Dedifferentiated amniotic fluid mesenchymal stem cell (primary cell): Measurements from ENCODE around the gene GUK1.

Experiments used
- DNase-seq: peaks from one replicate; pipeline ENCODE4 v3.0.0-alpha.2; 2016; ENCODE audit errors: extremely low spot score

GUK1 gene

GRCh38 chr1:228149406-228150119, 9.5 kb downstream of the GUK1 start, which contains the start of gene GJC2:
Gene GJC2 (plus strand): TSS chr1:228149930. CDS start chr1:228157759, 7,829 bp downstream.
- DNase-seq = no peak

GRCh38 chr1:228150120-228150460, 10.0 kb downstream of the GUK1 start:
- no peak for DNase-seq

- DNase-seq = no peak
Observed at GRCh38 chr1:228150461-228151179, 10.5 kb downstream of the GUK1 start.

GRCh38 chr1:228151180-228151925, 11.3 kb downstream of the GUK1 start:
- no peak for DNase-seq

- no peak for DNase-seq
Observed at GRCh38 chr1:228152097-228152917, 12.2 kb downstream of the GUK1 start.

GRCh38 chr1:228152918-228153258, 12.8 kb downstream of the GUK1 start:
- DNase-seq = no peak

GRCh38 chr1:228154021-228154669, 14.1 kb downstream of the GUK1 start:
- no peak for DNase-seq

- DNase-seq = no peak
Observed at GRCh38 chr1:228154670-228155571, 14.8 kb downstream of the GUK1 start.

GRCh38 chr1:228155596-228156514, 15.8 kb downstream of the GUK1 start:
- DNase-seq = no peak

- no peak for DNase-seq
Observed at GRCh38 chr1:228156515-228156881, 16.4 kb downstream of the GUK1 start.

- DNase-seq = no peak
Observed at GRCh38 chr1:228156941-228157728, 17.1 kb downstream of the GUK1 start.

GRCh38 chr1:228157729-228158126, 17.6 kb downstream of the GUK1 start:
- no peak for DNase-seq

- no peak for DNase-seq
Observed at GRCh38 chr1:228158151-228159007, 18.3 kb downstream of the GUK1 start.

GRCh38 chr1:228159008-228159665, 19.1 kb downstream of the GUK1 start:
- DNase-seq = no peak

- no peak for DNase-seq
Observed at GRCh38 chr1:228160201-228160761, 20.2 kb downstream of the GUK1 start.

- DNase-seq = no peak
Observed at GRCh38 chr1:228161362-228161761, 21.3 kb downstream of the GUK1 start.

GRCh38 chr1:228161866-228162265, 21.8 kb downstream of the GUK1 start:
- no peak for DNase-seq
